ENCODE data around the gene RPL41. TPM values are rescaled to one million over a fixed set of nuclear protein-coding genes. Genes with fewer than 3 reads are reported as not detected.
A peak's percentile ranks its signal among the peaks of the same experiment; 100 is the strongest.

The RPL41 gene
- total and polyA plus RNA-seq, 10 of the 15 experiments (the other 5 are each of a cell fraction or from before 2014, with no cell fraction given), result 4,144 to 19,112 (median 8,004) TPM

DNA sequence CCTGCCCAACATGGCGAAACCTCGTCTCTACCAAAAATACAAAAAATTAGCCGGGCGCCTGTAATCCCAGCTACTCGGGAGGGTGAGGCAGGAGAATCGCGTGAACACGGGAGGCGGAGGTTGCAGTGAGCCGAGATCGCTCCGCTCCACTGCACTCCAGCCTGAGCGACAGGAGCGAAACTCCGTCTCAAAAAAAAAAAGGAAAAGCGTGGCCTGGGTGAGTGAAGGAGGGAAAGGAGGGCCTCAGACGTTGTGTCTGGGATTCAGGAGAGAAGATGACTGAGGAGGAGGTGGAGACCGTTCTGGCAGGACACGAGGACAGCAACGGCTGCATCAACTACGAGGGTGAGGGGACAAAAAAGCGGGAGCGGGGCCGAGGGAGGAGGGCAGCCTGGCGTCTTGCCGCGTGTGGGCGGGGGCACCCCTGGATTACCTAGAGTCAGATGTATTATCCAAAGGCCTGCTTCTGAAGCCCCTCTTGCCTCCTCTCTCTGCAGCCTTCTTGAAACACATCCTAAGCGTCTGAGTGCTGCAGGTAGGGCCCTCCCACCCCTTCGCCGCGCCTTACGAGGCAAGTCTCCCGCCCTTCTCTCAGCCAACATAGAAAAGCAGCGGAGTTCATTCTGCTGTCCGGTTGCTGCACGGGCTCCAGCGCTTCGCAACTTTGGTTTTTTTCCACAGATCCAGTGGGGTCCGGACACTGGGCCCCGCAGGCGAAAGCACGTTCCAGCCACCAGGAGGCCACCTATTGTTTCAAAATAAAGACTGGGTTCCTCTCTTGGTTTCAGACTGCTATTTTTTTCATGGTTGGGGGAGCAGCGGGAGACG lies 41.0 kb downstream of the RPL41 start (continued):
- TF ChIP-seq ZBTB40 (IDR thresholded peaks at IDR 0.05; ENCODE audit: borderline replicate concordance) (no peak), CEBPB (IDR thresholded peaks at IDR 0.05; ENCODE audit: borderline replicate concordance in 1 of 2, low read depth in 2 of 2, low read length in 2 of 2) (no peak), CBX5 (IDR thresholded peaks at IDR 0.05; ENCODE audit: low read depth) (no peak), ZBED1 (IDR thresholded peaks at IDR 0.05; ENCODE audit: borderline replicate concordance) (no peak), RUNX3 (IDR thresholded peaks at IDR 0.05; ENCODE audit: low read length) (peak; percentile 33), SIN3A (IDR thresholded peaks at IDR 0.05; ENCODE audit: low read depth, low read length) (0 out of 2 replicates have a peak, but pooled peaks have one; percentile 21), EP300 (IDR thresholded peaks at IDR 0.05; ENCODE audit: borderline replicate concordance in 1 of 2, control insufficient read depth in 1 of 2, low read depth in 2 of 2, low read length in 2 of 2) (no peak), CREM (IDR thresholded peaks at IDR 0.05; ENCODE audit: low read depth) (peak; percentile 9; the same call in 1 of the 2 replicates), IKZF1 (conservative IDR thresholded peaks at IDR 0.05) (peak; percentile 10), NRF1 (conservative IDR thresholded peaks at IDR 0.05; ENCODE audit: low read depth, low read length) (no peak), PAX8 (IDR thresholded peaks at IDR 0.05) (no peak), HDAC6 (IDR thresholded peaks at IDR 0.05; ENCODE audit: unreplicated experiment) (no peak), EED (IDR thresholded peaks at IDR 0.05; ENCODE audit: low read depth) (peak; percentile 20; the same call in 1 of the 2 replicates), TBL1XR1 (IDR thresholded peaks at IDR 0.05; ENCODE audit: low read depth, low read length) (peak; percentile 69)
- TF ChIP-seq, protein P1, sequence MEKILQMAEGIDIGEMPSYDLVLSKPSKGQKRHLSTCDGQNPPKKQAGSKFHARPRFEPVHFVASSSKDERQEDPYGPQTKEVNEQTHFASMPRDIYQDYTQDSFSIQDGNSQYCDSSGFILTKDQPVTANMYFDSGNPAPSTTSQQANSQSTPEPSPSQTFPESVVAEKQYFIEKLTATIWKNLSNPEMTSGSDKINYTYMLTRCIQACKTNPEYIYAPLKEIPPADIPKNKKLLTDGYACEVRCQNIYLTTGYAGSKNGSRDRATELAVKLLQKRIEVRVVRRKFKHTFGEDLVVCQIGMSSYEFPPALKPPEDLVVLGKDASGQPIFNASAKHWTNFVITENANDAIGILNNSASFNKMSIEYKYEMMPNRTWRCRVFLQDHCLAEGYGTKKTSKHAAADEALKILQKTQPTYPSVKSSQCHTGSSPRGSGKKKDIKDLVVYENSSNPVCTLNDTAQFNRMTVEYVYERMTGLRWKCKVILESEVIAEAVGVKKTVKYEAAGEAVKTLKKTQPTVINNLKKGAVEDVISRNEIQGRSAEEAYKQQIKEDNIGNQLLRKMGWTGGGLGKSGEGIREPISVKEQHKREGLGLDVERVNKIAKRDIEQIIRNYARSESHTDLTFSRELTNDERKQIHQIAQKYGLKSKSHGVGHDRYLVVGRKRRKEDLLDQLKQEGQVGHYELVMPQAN (conservative IDR thresholded peaks at IDR 0.05), result peak; percentile 35; the same call in 1 of the 2 replicates
- TF ChIP-seq, protein P2, sequence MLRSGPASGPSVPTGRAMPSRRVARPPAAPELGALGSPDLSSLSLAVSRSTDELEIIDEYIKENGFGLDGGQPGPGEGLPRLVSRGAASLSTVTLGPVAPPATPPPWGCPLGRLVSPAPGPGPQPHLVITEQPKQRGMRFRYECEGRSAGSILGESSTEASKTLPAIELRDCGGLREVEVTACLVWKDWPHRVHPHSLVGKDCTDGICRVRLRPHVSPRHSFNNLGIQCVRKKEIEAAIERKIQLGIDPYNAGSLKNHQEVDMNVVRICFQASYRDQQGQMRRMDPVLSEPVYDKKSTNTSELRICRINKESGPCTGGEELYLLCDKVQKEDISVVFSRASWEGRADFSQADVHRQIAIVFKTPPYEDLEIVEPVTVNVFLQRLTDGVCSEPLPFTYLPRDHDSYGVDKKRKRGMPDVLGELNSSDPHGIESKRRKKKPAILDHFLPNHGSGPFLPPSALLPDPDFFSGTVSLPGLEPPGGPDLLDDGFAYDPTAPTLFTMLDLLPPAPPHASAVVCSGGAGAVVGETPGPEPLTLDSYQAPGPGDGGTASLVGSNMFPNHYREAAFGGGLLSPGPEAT (IDR thresholded peaks at IDR 0.05; ENCODE audit: low read depth), result 0 out of 2 replicates have a peak, but pooled peaks have one; percentile 27
- TF ChIP-seq, protein P3, sequence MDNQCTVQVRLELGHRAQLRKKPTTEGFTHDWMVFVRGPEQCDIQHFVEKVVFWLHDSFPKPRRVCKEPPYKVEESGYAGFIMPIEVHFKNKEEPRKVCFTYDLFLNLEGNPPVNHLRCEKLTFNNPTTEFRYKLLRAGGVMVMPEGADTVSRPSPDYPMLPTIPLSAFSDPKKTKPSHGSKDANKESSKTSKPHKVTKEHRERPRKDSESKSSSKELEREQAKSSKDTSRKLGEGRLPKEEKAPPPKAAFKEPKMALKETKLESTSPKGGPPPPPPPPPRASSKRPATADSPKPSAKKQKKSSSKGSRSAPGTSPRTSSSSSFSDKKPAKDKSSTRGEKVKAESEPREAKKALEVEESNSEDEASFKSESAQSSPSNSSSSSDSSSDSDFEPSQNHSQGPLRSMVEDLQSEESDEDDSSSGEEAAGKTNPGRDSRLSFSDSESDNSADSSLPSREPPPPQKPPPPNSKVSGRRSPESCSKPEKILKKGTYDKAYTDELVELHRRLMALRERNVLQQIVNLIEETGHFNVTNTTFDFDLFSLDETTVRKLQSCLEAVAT (IDR thresholded peaks at IDR 0.05), result peak; percentile 90
